Neural crest cell (in vitro differentiated cells): ENCODE data around the gene GREM2. TPM values are rescaled to one million over a fixed set of nuclear protein-coding genes. Genes with fewer than 3 reads are reported as not detected.

Experiments
- DNase-seq: peaks from one replicate; pipeline ENCODE4 v3.0.0; 2021; ENCODE audit warnings: low read depth, mixed read lengths, low spot score
- H3K27ac Mint-ChIP-seq: one replicate; pipeline ENCODE4 v1.8.0; 2021; ENCODE audit warnings: mild to moderate bottlenecking, mixed read lengths; ENCODE audit not compliant: unreplicated experiment
- H3K27me3 Mint-ChIP-seq: 2 replicates; pipeline ENCODE4 v1.8.0; 2021; ENCODE audit warnings: low read depth, mild to moderate bottlenecking, mixed read lengths
- H3K36me3 Mint-ChIP-seq: 2 replicates; pipeline ENCODE4 v1.8.0; 2021; ENCODE audit warnings: low read depth, mild to moderate bottlenecking, mixed read lengths
- H3K4me1 Mint-ChIP-seq: 2 replicates; pipeline ENCODE4 v1.8.0; 2021; ENCODE audit warnings: mixed read lengths
- H3K4me3 Mint-ChIP-seq: one replicate; pipeline ENCODE4 v1.8.0; 2021; ENCODE audit warnings: mild to moderate bottlenecking, mixed read lengths
- H3K9me3 Mint-ChIP-seq: 2 replicates; pipeline ENCODE4 v1.8.0; 2021; ENCODE audit warnings: mixed read lengths
- CTCF ChIP-seq: fragments of 200-600 bp; sonication (generic); conservative IDR thresholded peaks from 2 replicates; pipeline ENCODE4 v1.5.0; 2021; ENCODE audit warnings: antibody characterized with exemption, mild to moderate bottlenecking
- total RNA-seq: library from RNA; stranded (reverse); gene quantifications from 2 replicates; pipeline ENCODE4 v1.2.1, GENCODE V29; 2021

The GREM2 gene
- total RNA-seq, 1 donor from 2014 or later, result 2.3 TPM

- H3K27ac Mint-ChIP-seq, result no peak overlapping the region
- no peak for TF ChIP-seq CTCF
- DNase-seq, result no peak
- H3K27me3 Mint-ChIP-seq, result no peaks in the 10 kb centered on the region
- H3K4me1 Mint-ChIP-seq, result peaks cover 9% of the 10 kb centered on the region
- H3K36me3 Mint-ChIP-seq, result no peaks in the 10 kb centered on the region
- no peak overlapping the region for H3K4me3 Mint-ChIP-seq
- H3K9me3 Mint-ChIP-seq, result no peaks in the 10 kb centered on the region
These were observed 7.0 kb upstream of the GREM2 start for GRCh38 chr1:240618946-240619345.

- Mint-ChIP-seq H3K27ac (no peak overlapping the region), H3K4me1 (peaks cover 28% of the 10 kb centered on the region)
These were observed 4.1 kb upstream of the GREM2 start for GRCh38 chr1:240616018-240616417.

GRCh38 chr1:240613356-240614142, 1.6 kb upstream of the GREM2 start:
- H3K9me3 Mint-ChIP-seq, result no peaks in the 10 kb centered on the region
- peaks cover 47% of the 10 kb centered on the region for H3K27me3 Mint-ChIP-seq
- no peak overlapping the region for H3K27ac Mint-ChIP-seq
- TF ChIP-seq CTCF, result no peak
- no peak for DNase-seq
- peaks cover 19% of the 10 kb centered on the region for H3K4me1 Mint-ChIP-seq
- H3K36me3 Mint-ChIP-seq, result no peaks in the 10 kb centered on the region
- peak overlapping the region; percentile 53 for H3K4me3 Mint-ChIP-seq

More at GRCh38 chr1:240616018-240616417, 4.1 kb upstream of the GREM2 start:
- Mint-ChIP-seq H3K36me3 (no peaks in the 10 kb centered on the region), H3K27me3 (peaks cover 23% of the 10 kb centered on the region), H3K9me3 (no peaks in the 10 kb centered on the region), H3K4me3 (no peak overlapping the region)
- no peak for TF ChIP-seq CTCF
- DNase-seq, result no peak

GRCh38 chr1:240612811-240613210, 856 bp upstream of the GREM2 start:
- peaks cover 49% of the 10 kb centered on the region for H3K27me3 Mint-ChIP-seq
- no peak overlapping the region for H3K27ac Mint-ChIP-seq
- TF ChIP-seq CTCF, result no peak
- H3K4me1 Mint-ChIP-seq, result peaks cover 19% of the 10 kb centered on the region
- no peaks in the 10 kb centered on the region for H3K9me3 Mint-ChIP-seq
- peak overlapping the region; percentile 93 for H3K4me3 Mint-ChIP-seq
- no peak for DNase-seq
- H3K36me3 Mint-ChIP-seq, result no peaks in the 10 kb centered on the region

- DNase-seq, result no peak
- Mint-ChIP-seq H3K4me3 (peak overlapping the region; percentile 93), H3K27ac (no peak overlapping the region), H3K4me1 (peaks cover 19% of the 10 kb centered on the region), H3K36me3 (no peaks in the 10 kb centered on the region), H3K27me3 (peaks cover 49% of the 10 kb centered on the region), H3K9me3 (no peaks in the 10 kb centered on the region)
- no peak for TF ChIP-seq CTCF
These were observed 732 bp downstream of the GREM2 start for GRCh38 chr1:240611228-240611618.
